Measurements from ENCODE around the gene CD55. TPM values are rescaled to one million over a fixed set of nuclear protein-coding genes. Genes with fewer than 3 reads are reported as not detected.

Gene CD55
- total and polyA plus RNA-seq, 12 donors: 76.1 to 600 (median 244) TPM

DNA sequence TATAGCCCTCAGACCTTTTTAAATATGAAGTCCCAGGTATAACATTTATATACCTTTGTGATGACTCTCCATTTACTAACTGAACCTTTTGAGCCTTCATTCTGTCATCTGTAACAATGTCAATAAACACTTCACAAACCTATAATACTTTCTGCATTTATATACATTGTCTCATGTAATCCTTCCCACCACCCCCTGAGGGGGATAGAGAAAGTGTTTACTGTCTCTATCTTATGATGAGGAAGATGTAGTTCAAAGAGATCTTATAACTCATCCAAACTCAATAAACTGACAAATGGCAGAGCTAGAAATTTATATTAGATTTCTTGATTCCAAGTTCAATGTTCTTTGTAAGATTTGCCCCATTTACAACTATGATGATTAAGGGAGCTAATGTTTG lies 84.3 kb downstream of the CD55 start:
- Histone ChIP-seq H3K27ac (no peak overlapping the region), H3K9me3 (replicated peaks in 1 of 3) (no peaks in the 10 kb centered on the region), H3K36me3 (replicated peaks in 1 of 2) (no peaks in the 10 kb centered on the region), H3K4me1 (replicated peaks in 1 of 2) (peaks cover 0 to 5% of the 10 kb centered on the region in 2 donors), H3K27me3 (no peaks in the 10 kb centered on the region), H3K4me3 (no peak overlapping the region)
- intact Hi-C loops (cut with DNase I): loop anchor here in 1 of 2 donors (5.0 to 10.0 kb wide), 2 partner anchors 221 to 324 kb away; no protein-coding TSS in a partner anchor
- DNase-seq: no peak
- no peak for TF ChIP-seq POLR2A (IDR thresholded peaks at IDR 0.05)
- TF ChIP-seq, protein P1, sequence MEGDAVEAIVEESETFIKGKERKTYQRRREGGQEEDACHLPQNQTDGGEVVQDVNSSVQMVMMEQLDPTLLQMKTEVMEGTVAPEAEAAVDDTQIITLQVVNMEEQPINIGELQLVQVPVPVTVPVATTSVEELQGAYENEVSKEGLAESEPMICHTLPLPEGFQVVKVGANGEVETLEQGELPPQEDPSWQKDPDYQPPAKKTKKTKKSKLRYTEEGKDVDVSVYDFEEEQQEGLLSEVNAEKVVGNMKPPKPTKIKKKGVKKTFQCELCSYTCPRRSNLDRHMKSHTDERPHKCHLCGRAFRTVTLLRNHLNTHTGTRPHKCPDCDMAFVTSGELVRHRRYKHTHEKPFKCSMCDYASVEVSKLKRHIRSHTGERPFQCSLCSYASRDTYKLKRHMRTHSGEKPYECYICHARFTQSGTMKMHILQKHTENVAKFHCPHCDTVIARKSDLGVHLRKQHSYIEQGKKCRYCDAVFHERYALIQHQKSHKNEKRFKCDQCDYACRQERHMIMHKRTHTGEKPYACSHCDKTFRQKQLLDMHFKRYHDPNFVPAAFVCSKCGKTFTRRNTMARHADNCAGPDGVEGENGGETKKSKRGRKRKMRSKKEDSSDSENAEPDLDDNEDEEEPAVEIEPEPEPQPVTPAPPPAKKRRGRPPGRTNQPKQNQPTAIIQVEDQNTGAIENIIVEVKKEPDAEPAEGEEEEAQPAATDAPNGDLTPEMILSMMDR (IDR thresholded peaks at IDR 0.05): no peak

DNA sequence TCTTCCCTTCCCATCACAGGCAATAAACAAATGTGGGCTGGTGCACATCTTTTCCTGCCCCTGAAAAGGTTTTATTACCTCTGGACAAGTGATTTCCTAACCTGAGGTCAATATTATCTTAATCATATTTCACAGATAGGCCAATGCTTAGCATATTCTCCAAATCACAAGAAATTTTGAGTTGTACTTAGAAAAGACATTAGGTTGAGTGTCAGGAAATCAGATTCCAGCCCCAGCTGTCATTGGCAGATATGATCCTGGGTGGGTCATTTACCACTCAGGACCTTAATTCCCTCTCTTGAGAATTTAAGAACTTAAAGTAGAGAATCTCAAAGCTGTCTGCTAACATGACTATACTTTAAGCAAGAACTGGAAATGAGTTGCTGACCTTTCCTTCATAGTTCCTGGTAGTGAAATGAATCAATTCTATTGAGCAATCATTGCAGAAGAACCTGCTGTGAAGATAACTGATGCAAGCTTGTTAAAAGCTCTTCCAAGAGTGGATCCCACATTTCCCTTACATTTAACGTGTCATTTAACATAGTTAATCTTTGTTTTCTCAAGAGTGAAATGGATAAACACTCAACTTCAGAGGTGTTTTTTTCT lies 86.3 kb downstream of the CD55 start:
- Histone ChIP-seq H3K9me3 (replicated peaks in 1 of 3) (no peaks in the 10 kb centered on the region), H3K36me3 (replicated peaks in 1 of 2) (no peaks in the 10 kb centered on the region), H3K27ac (peak overlapping the region in 1 of 5 donors; percentile 42), H3K4me1 (replicated peaks in 1 of 2) (peaks cover 0 to 5% of the 10 kb centered on the region in 2 donors), H3K4me3 (no peak overlapping the region), H3K27me3 (no peaks in the 10 kb centered on the region)
- WGBS, 4 donors: 15 to 36% (median 24%) methylated on average over 1 of the region's 1 CpG
- no peak for TF ChIP-seq POLR2A (IDR thresholded peaks at IDR 0.05)
- TF ChIP-seq, protein P1 (IDR thresholded peaks at IDR 0.05): no peak
- no peak for DNase-seq
- intact Hi-C loops (cut with DNase I): loop anchor here in 1 of 2 donors (5.0 to 10.0 kb wide), 2 partner anchors 223 to 325 kb away; no protein-coding TSS in a partner anchor

Other genes starting within 250 kb of the CD55 start
- gene C4BPB, start 232.8 kb upstream of the CD55 start, total RNA-seq: 1 to 10 TPM in 1 of 9 donors, under 1 TPM in 6, not detected in 2; 0.22 to 1.4 (median 0.55) TPM
- under 1 TPM; 0.20 to 0.64 (median 0.24) TPM for gene C4BPB, start 232.8 kb upstream of the CD55 start, polyA plus RNA-seq
- gene C4BPA, start 217.4 kb upstream of the CD55 start, total RNA-seq: 10 to 100 TPM in 1 of 9 donors, 1 to 10 TPM in 2, under 1 TPM in 1, not detected in 5; 0.57 to 23.4 (median 7.5) TPM
- gene C4BPA, start 217.4 kb upstream of the CD55 start, polyA plus RNA-seq: under 1 TPM; 0.13 to 0.38 (median 0.32) TPM
- gene CR2, start 132.7 kb downstream of the CD55 start, total RNA-seq: under 1 TPM in 2 of 9 donors, not detected in 7; 0.06 to 0.11 TPM
- under 1 TPM in 2 of 3 donors, not detected in 1; 0.03 to 0.08 TPM for gene CR2, start 132.7 kb downstream of the CD55 start, polyA plus RNA-seq
- 10 to 100 TPM in 3 of 9 donors, 1 to 10 TPM in 4, under 1 TPM in 2; 0.54 to 35.5 (median 6.9) TPM for gene CR1, start 174.5 kb downstream of the CD55 start, total RNA-seq
- under 1 TPM; 0.30 to 0.71 (median 0.56) TPM for gene CR1, start 174.5 kb downstream of the CD55 start, polyA plus RNA-seq

Data from adrenal gland (tissue), 12 donors.